Ovary (tissue), 9 donors: ENCODE measurements around the gene EEF2. TPM values are rescaled to one million over a fixed set of nuclear protein-coding genes. Genes with fewer than 3 reads are reported as not detected.

ENCODE experiments used
- DNase-seq, 5 donors: peaks; one replicate each; pipeline ENCODE4 v3.0.0-alpha.2; 2019 to 2020
- H3K27ac ChIP-seq, 2 donors: fragments of 200-600 bp; one replicate each; pipeline versions ENCODE4 v1.5.1 to v1.8.0; 2019 to 2022
- H3K27me3 ChIP-seq: fragments of 200-600 bp; one replicate; pipeline ENCODE4 v1.8.0; 2022
- H3K36me3 ChIP-seq: fragments of 200-600 bp; sonication (generic); one replicate; pipeline ENCODE4 v1.5.1; 2019
- H3K4me1 ChIP-seq: one replicate; pipeline ENCODE4 v1.8.1; 2013; ENCODE audit warnings: mild to moderate bottlenecking, moderate library complexity; ENCODE audit not compliant: insufficient read depth
- H3K4me3 ChIP-seq: fragments of 200-600 bp; sonication (generic); one replicate; pipeline ENCODE4 v1.5.1; 2017
- H3K9me3 ChIP-seq, 2 donors: fragments of 200-600 bp in 1 of 2; sonication (generic) in 1 of 2; one replicate each; pipeline versions ENCODE4 v1.5.1 to v1.8.1; 2013 to 2019; ENCODE audit warnings: mild to moderate bottlenecking in 1 of 2, moderate library complexity in 1 of 2
- CTCF ChIP-seq, 3 donors: fragments of 450-650 bp in 2 of 3; fragments of 200-600 bp in 1 of 3; IDR thresholded peaks; one replicate each; pipeline versions ENCODE4 v1.5.1 to v1.8.0; 2016 to 2022; ENCODE audit warnings: antibody characterized with exemption in 3 of 3, mild to moderate bottlenecking in 1 of 3
- EP300 ChIP-seq: sonication (generic); formaldehyde crosslinking; IDR thresholded peaks from one replicate; pipeline ENCODE4 v1.6.1; 2017; ENCODE audit warnings: antibody characterized with exemption
- POLR2A ChIP-seq: fragments of 450-650 bp; IDR thresholded peaks from one replicate; pipeline ENCODE4 v1.6.1; 2017; ENCODE audit warnings: antibody characterized with exemption, mild to moderate bottlenecking, moderate library complexity
- WGBS, 3 donors: extraction: QIAGEN DNeasy Blood & Tissue Kit in 1 of 3; methylation state at CpG; one replicate each; pipeline versions ENCODE4 v1.1.5 to v1.1.7; 2013 to 2017; 5-methylcytosine and 5-hydroxymethylcytosine counted together
- intact Hi-C, 4 donors: fragments of 100-400 bp; cut with DNase I; formaldehyde crosslinking; loops; one replicate each; pipeline versions ENCODE4 v1.11.0 to v1.15.1; 2022 to 2023
- polyA plus RNA-seq, 2 donors: library from polyadenylated mRNA; stranded (reverse); fragments of 200-250 nt in 1 of 2; fragments of 350-450 nt in 1 of 2; fragmentation: Illumina TruSeq in 1 of 2; extraction: RNeasy Lipid Tissue Mini Kit (QIAGEN cat#74804) in 1 of 2; gene quantifications; one replicate each; pipeline ENCODE4 v1.2.3, GENCODE V29; 2013 to 2014
- total RNA-seq, 7 donors: library from RNA; depleted of rRNA in 2 of 7; stranded (reverse); fragments of >200 nt in 2 of 7; fragmentation: NEBNext Ultra II Directional in 3 of 7; extraction: Animal tissue kit (Norgen Biotek cat#: 25700) in 3 of 7; gene quantifications; one replicate each; pipeline versions ENCODE4 v1.1.0 to v1.2.4, GENCODE V29; 2016 to 2023
- donor health status: DM: no; HTN: no; CAD: no; lungs with moderate emphysema.
- donor health status: DM: no; HTN: no; CAD: no.
- donor health status: Bipolar disorder and iron deficiency.
- donor health status: DM: yes; HTN: yes; CAD: no.
- donor health status: DM: no; HTN: no; CAD: no.
- donor health status: DM: yes; HTN: yes; CAD: no.

Gene EEF2
- total and polyA plus RNA-seq, 9 donors: 1,491 to 4,634 (median 3,960) TPM

DNA sequence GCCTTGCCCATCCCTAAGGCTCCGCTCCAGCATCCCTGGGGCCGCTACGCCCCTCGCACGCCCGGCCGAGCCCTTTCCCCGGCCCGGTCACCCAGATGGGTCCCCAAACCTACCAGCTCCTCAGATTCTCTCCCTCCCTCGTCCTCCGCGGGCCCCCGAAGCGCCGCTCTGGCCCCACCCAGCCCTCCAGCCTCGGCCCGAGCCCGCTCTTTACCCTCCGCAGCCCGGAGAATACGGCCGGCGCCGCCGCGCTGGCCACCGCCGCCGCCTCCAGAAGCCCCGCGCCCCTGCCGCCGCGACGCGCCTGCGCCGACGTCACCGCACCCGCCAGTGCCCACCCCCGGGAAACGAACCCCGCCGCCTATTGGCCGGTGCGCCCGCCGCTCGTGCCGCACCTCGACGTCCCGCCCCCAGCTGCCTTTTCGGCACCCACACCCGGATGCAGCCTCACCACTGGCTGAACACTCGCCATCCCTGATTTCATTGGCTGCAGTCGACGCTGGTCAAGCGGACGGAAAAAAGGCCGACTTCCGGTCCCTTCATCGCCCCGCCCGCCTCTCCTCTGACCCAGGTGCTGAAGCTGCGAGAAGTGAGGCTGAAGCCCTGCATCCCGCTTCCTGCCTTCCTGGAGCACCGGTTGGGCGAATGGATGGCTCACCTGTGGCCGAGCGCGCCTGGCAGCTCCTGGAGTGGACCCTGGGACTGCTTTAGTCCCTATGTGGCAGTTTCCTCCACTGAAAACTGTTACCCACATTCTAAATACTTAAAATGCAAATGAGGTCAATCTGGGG, 14.3 kb downstream of the EEF2 start, which contains the start of gene DAPK3:
DAPK3 (minus strand) TSS at position 292 of the 791 bp plus-strand sequence. CDS start 1,364 bp downstream, outside the sequence.
- H3K27ac ChIP-seq: peak within 1 kb of the TSS; percentile 78 to 84
- no peaks in the 10 kb centered on the region for H3K27me3 ChIP-seq
- intact Hi-C loops: no loop called here
- H3K4me1 ChIP-seq: peaks cover 10% of the 10 kb centered on the region
- H3K4me3 ChIP-seq: peak within 1 kb of the TSS; percentile 99
- DNase-seq: peak; percentile 97 to 99 (median 98)
- H3K9me3 ChIP-seq: no peaks in the 10 kb centered on the region
- TF ChIP-seq EP300 (no peak), CTCF (IDR thresholded peaks at IDR 0.05) (peak in 2 of 3 donors; percentile 26 to 53), POLR2A (peak; percentile 96)
- WGBS, 3 donors: 0 to 1% (median 1%) methylated on average over 62 to 73 of the region's 73 CpGs
- H3K36me3 ChIP-seq: no peaks in the 10 kb centered on the region

DNA sequence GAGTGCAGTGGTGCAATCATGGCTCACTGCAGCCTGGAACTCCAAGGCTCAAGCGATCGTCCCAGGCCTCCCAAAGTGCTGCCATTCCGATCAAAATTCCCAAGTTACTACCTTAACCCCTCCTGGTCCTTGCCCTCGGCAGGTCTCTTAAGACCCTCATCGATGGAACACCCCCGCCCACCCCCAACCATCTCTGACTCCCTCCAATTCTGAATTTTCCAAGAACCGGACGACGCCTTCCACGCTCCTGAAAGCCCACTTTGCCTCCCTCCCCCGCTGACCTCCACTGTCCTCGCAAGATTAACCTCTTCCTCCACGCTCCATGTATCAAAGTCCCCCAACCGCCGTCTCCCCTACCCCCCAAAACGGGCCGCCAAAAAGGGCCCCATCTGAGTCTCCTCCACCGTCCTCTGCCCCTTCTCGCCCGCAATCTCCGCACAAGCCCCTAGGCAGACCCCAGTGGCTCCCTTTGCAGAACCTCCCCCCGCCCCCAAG, 14.9 kb downstream of the EEF2 start:
- H3K27ac ChIP-seq: peak overlapping the region; percentile 78 to 84
- no peaks in the 10 kb centered on the region for H3K36me3 ChIP-seq
- H3K9me3 ChIP-seq: no peaks in the 10 kb centered on the region
- intact Hi-C loops: no loop called here
- 0% methylated on average over 21 to 22 of the region's 22 CpGs for WGBS, 3 donors
- H3K4me1 ChIP-seq: peaks cover 11% of the 10 kb centered on the region
- DNase-seq: no peak
- TF ChIP-seq EP300 (no peak), POLR2A (no peak), CTCF (IDR thresholded peaks at IDR 0.05) (no peak)
- no peaks in the 10 kb centered on the region for H3K27me3 ChIP-seq
- H3K4me3 ChIP-seq: peak overlapping the region; percentile 99

GRCh38 chr19:3969435-3970312, 15.6 kb downstream of the EEF2 start:
- no peaks in the 10 kb centered on the region for H3K9me3 ChIP-seq
- no peaks in the 10 kb centered on the region for H3K36me3 ChIP-seq
- peak in 4 of 5 donors; percentile 40 to 55 (median 43) for DNase-seq
- 7 to 11% (median 9%) methylated on average over 23 of the region's 23 CpGs for WGBS, 3 donors
- intact Hi-C loops: no loop called here
- peak overlapping the region; percentile 99 for H3K4me3 ChIP-seq
- peaks cover 11% of the 10 kb centered on the region for H3K4me1 ChIP-seq
- TF ChIP-seq POLR2A (no peak), CTCF (IDR thresholded peaks at IDR 0.05) (no peak), EP300 (no peak)
- H3K27me3 ChIP-seq: no peaks in the 10 kb centered on the region
- H3K27ac ChIP-seq: peak overlapping the region; percentile 78 to 84
